SK-N-MC (cell line): ENCODE results near the gene AFF2.

Experiments used
- DNase-seq: peaks from one replicate; pipeline ENCODE4 v3.0.0-alpha.2; 2011; ENCODE audit warnings: low read depth, low spot score
- H3K27ac ChIP-seq: fragments of 200-600 bp; sonication (generic); 2 replicates; pipeline ENCODE4 v1.5.1; 2016; ENCODE audit warnings: mixed run types
- H3K36me3 ChIP-seq: fragments of 200-600 bp; sonication (generic); 2 replicates; pipeline ENCODE4 v1.6.1; 2017; ENCODE audit warnings: antibody characterized with exemption, low read length, mixed read lengths; ENCODE audit not compliant: insufficient read depth
- H3K4me3 ChIP-seq: fragments of 200-600 bp; sonication (generic); 2 replicates; pipeline ENCODE4 v1.5.1; 2016
- H3K9ac ChIP-seq: fragments of 200-600 bp; sonication (generic); 2 replicates; pipeline ENCODE4 v1.8.0; 2017; ENCODE audit warnings: mixed run types, mixed read lengths; ENCODE audit not compliant: insufficient read length
- H3K9me3 ChIP-seq: fragments of 200-600 bp; sonication (generic); 2 replicates; pipeline ENCODE4 v1.6.1; 2017; ENCODE audit warnings: low read depth, mild to moderate bottlenecking, antibody characterized with exemption, low read length, moderate library complexity, mixed read lengths
- EZH2 ChIP-seq: fragments of 200-600 bp; sonication (generic); IDR thresholded peaks from one replicate; pipeline ENCODE4 v1.6.1; 2017; ENCODE audit warnings: antibody characterized with exemption
- FOXP2 ChIP-seq: optimal IDR thresholded peaks from 2 replicates; pipeline ENCODE3; 2011; ENCODE audit warnings: mild to moderate bottlenecking, moderate library complexity; ENCODE audit not compliant: insufficient read depth; ENCODE audit errors: extremely low read length, control extremely low read depth
- POLR2AphosphoS5 ChIP-seq: IDR thresholded peaks from 2 replicates; pipeline ENCODE4 v1.6.1; 2012; ENCODE audit warnings: mild to moderate bottlenecking, low read depth, low read length, borderline replicate concordance

The AFF2 gene

GRCh38 chrX:148865277-148866210, 365.1 kb downstream of the AFF2 start:
- no peaks in the 10 kb centered on the region for H3K36me3 ChIP-seq
- no peak for DNase-seq
- no peaks in the 10 kb centered on the region for H3K9me3 ChIP-seq
- H3K27ac ChIP-seq = no peak overlapping the region
- no peak overlapping the region for H3K9ac ChIP-seq
- TF ChIP-seq POLR2AphosphoS5 = no peak
- TF ChIP-seq FOXP2 = no peak
- TF ChIP-seq EZH2 = no peak
- no peak overlapping the region for H3K4me3 ChIP-seq

GRCh38 chrX:148867596-148867995, 367.2 kb downstream of the AFF2 start:
- no peak for DNase-seq
- no peak overlapping the region for H3K27ac ChIP-seq
- TF ChIP-seq POLR2AphosphoS5 (no peak), EZH2 (no peak), FOXP2 (no peak)
- no peak overlapping the region for H3K9ac ChIP-seq
- no peak overlapping the region for H3K4me3 ChIP-seq
- H3K9me3 ChIP-seq = no peaks in the 10 kb centered on the region
- no peaks in the 10 kb centered on the region for H3K36me3 ChIP-seq

- no peak for TF ChIP-seq EZH2
- TF ChIP-seq POLR2AphosphoS5 = no peak
- TF ChIP-seq FOXP2 = no peak
- H3K27ac ChIP-seq = no peak overlapping the region
- H3K4me3 ChIP-seq = no peak overlapping the region
- H3K9me3 ChIP-seq = no peaks in the 10 kb centered on the region
- no peak overlapping the region for H3K9ac ChIP-seq
- H3K36me3 ChIP-seq = no peaks in the 10 kb centered on the region
- DNase-seq = no peak
Measured at GRCh38 chrX:148871422-148872160, 371.2 kb downstream of the AFF2 start.

- DNase-seq = no peak
Measured at GRCh38 chrX:148872161-148872535, 371.7 kb downstream of the AFF2 start.

GRCh38 chrX:148872881-148873280, 372.5 kb downstream of the AFF2 start:
- H3K4me3 ChIP-seq = no peak overlapping the region
- no peaks in the 10 kb centered on the region for H3K36me3 ChIP-seq
- H3K27ac ChIP-seq = no peak overlapping the region
- no peak for DNase-seq
- no peak overlapping the region for H3K9ac ChIP-seq
- no peaks in the 10 kb centered on the region for H3K9me3 ChIP-seq
- TF ChIP-seq POLR2AphosphoS5 = no peak
- TF ChIP-seq EZH2 = no peak
- no peak for TF ChIP-seq FOXP2

More at GRCh38 chrX:148872161-148872535, 371.7 kb downstream of the AFF2 start:
- Histone ChIP-seq H3K36me3 (no peaks in the 10 kb centered on the region), H3K27ac (no peak overlapping the region), H3K9me3 (no peaks in the 10 kb centered on the region), H3K9ac (no peak overlapping the region), H3K4me3 (no peak overlapping the region)
- TF ChIP-seq EZH2 (no peak), FOXP2 (no peak), POLR2AphosphoS5 (no peak)

GRCh38 chrX:148874636-148875246, 374.3 kb downstream of the AFF2 start:
- Histone ChIP-seq H3K27ac (no peak overlapping the region), H3K9me3 (no peaks in the 10 kb centered on the region)
- no peak for TF ChIP-seq POLR2AphosphoS5
- no peak for TF ChIP-seq EZH2
- TF ChIP-seq FOXP2 = no peak

GRCh38 chrX:148878371-148878770, 378.0 kb downstream of the AFF2 start:
- TF ChIP-seq EZH2 = no peak
- TF ChIP-seq POLR2AphosphoS5 = no peak
- no peak for TF ChIP-seq FOXP2
- Histone ChIP-seq H3K27ac (no peak overlapping the region), H3K4me3 (no peak overlapping the region), H3K36me3 (no peaks in the 10 kb centered on the region), H3K9me3 (no peaks in the 10 kb centered on the region), H3K9ac (no peak overlapping the region)
- DNase-seq = no peak

More at GRCh38 chrX:148874636-148875246, 374.3 kb downstream of the AFF2 start:
- Histone ChIP-seq H3K9ac (no peak overlapping the region), H3K36me3 (no peaks in the 10 kb centered on the region), H3K4me3 (no peak overlapping the region)
- no peak for DNase-seq

- no peak overlapping the region for H3K4me3 ChIP-seq
- no peak overlapping the region for H3K9ac ChIP-seq
- no peaks in the 10 kb centered on the region for H3K9me3 ChIP-seq
- TF ChIP-seq EZH2 = no peak
- TF ChIP-seq FOXP2 = no peak
- TF ChIP-seq POLR2AphosphoS5 = no peak
- H3K36me3 ChIP-seq = no peaks in the 10 kb centered on the region
- DNase-seq = no peak
- no peak overlapping the region for H3K27ac ChIP-seq
Measured at GRCh38 chrX:148885203-148885602, 384.8 kb downstream of the AFF2 start.

GRCh38 chrX:148893395-148893794, 393.0 kb downstream of the AFF2 start:
- H3K36me3 ChIP-seq = no peaks in the 10 kb centered on the region
- no peak overlapping the region for H3K9ac ChIP-seq
- no peak for DNase-seq
- no peaks in the 10 kb centered on the region for H3K9me3 ChIP-seq
- no peak overlapping the region for H3K27ac ChIP-seq
- H3K4me3 ChIP-seq = no peak overlapping the region
- TF ChIP-seq FOXP2 (no peak), EZH2 (no peak), POLR2AphosphoS5 (no peak)
